OCI-LY1 (cell line): ENCODE data around the gene FAM124A.

Experiments used
- H2AFZ ChIP-seq: fragments of 200-600 bp; sonication (generic), shearing (Covaris generic); 2 replicates; pipeline ENCODE4 v1.6.0; 2014; ENCODE audit warnings: antibody characterized with exemption, mild to moderate bottlenecking, low read length
- H3F3A ChIP-seq: fragments of 200-600 bp; sonication (generic), shearing (Covaris generic); 2 replicates; pipeline ENCODE4 v1.6.0; 2014; ENCODE audit warnings: mild to moderate bottlenecking, antibody characterized with exemption, low read length, moderate library complexity; ENCODE audit not compliant: insufficient read depth
- H3K27ac ChIP-seq: fragments of 200-600 bp; sonication (generic); 2 replicates; pipeline ENCODE4 v1.5.1; 2014; ENCODE audit warnings: low read length, mixed run types, mild to moderate bottlenecking, low read depth; ENCODE audit not compliant: poor library complexity, severe bottlenecking
- H3K27me3 ChIP-seq: fragments of 200-600 bp; sonication (generic); 2 replicates; pipeline ENCODE4 v1.6.0; 2014; ENCODE audit warnings: antibody characterized with exemption, mild to moderate bottlenecking, low read length, moderate library complexity; ENCODE audit not compliant: insufficient read depth
- H3K36me3 ChIP-seq: fragments of 200-600 bp; sonication (generic); 2 replicates; pipeline ENCODE4 v1.6.1; 2014; ENCODE audit warnings: mild to moderate bottlenecking, antibody characterized with exemption, low read length, moderate library complexity, mixed read lengths; ENCODE audit not compliant: insufficient read depth
- H3K4me1 ChIP-seq: fragments of 200-600 bp; sonication (generic); 2 replicates; pipeline ENCODE4 v1.5.1; 2014; ENCODE audit warnings: mild to moderate bottlenecking, low read length, moderate library complexity; ENCODE audit not compliant: insufficient read depth, severe bottlenecking
- H3K4me2 ChIP-seq: fragments of 200-600 bp; sonication (generic), shearing (Covaris generic); 2 replicates; pipeline ENCODE4 v1.6.1; 2014; ENCODE audit warnings: low read length
- H3K4me3 ChIP-seq: fragments of 200-600 bp; sonication (generic); 2 replicates; pipeline ENCODE4 v1.5.1; 2014; ENCODE audit warnings: low read length, low read depth, mild to moderate bottlenecking, mixed read lengths; ENCODE audit not compliant: poor library complexity, severe bottlenecking
- H3K79me2 ChIP-seq: fragments of 200-600 bp; shearing (Covaris generic); 2 replicates; pipeline ENCODE4 v1.6.1; 2016; ENCODE audit warnings: mixed run types, low read length, mixed read lengths; ENCODE audit not compliant: insufficient read depth
- H3K9ac ChIP-seq: fragments of 200-600 bp; sonication (generic), shearing (Covaris generic); 2 replicates; pipeline ENCODE4 v1.6.1; 2014; ENCODE audit warnings: mild to moderate bottlenecking, low read length, mixed read lengths
- H3K9me2 ChIP-seq: fragments of 200-600 bp; sonication (generic), shearing (Covaris generic); 2 replicates; pipeline ENCODE4 v1.6.1; 2014; ENCODE audit warnings: low read depth, mild to moderate bottlenecking, low read length, mixed read lengths
- H3K9me3 ChIP-seq: fragments of 200-600 bp; shearing (Covaris generic); 2 replicates; pipeline ENCODE4 v1.6.1; 2014; ENCODE audit warnings: low read length, mixed read lengths
- H4K20me1 ChIP-seq: fragments of 200-600 bp; sonication (generic), shearing (Covaris generic); 2 replicates; pipeline ENCODE4 v1.6.0; 2016; ENCODE audit warnings: mild to moderate bottlenecking, low read length; ENCODE audit not compliant: insufficient read depth
- CTCF ChIP-seq: fragments of 200-600 bp; sonication (generic), shearing (Covaris generic); IDR thresholded peaks from 2 replicates; pipeline ENCODE4 v1.5.1; 2017; ENCODE audit warnings: mild to moderate bottlenecking, antibody characterized with exemption, low read length, moderate library complexity, mixed read lengths
- EZH2 ChIP-seq: fragments of 200-600 bp; sonication (generic), shearing (Covaris generic); IDR thresholded peaks from 2 replicates; pipeline ENCODE4 v1.8.0; 2017; ENCODE audit warnings: borderline replicate concordance, mixed run types, mild to moderate bottlenecking, antibody characterized with exemption, low read length, moderate library complexity, mixed read lengths

The FAM124A gene

GRCh38 chr13:51246418-51247277 is 24.4 kb downstream of the FAM124A start:
- Histone ChIP-seq H3K9ac (no peak overlapping the region), H3K79me2 (no peaks in the 10 kb centered on the region), H4K20me1 (no peaks in the 10 kb centered on the region), H3K4me1 (no peaks in the 10 kb centered on the region), H3K27me3 (no peaks in the 10 kb centered on the region; the same call in 1 of the 2 replicates), H3K4me2 (no peak overlapping the region), H3K9me2 (no peaks in the 10 kb centered on the region), H3K36me3 (no peaks in the 10 kb centered on the region), H2AFZ (no peak overlapping the region), H3K9me3 (no peaks in the 10 kb centered on the region), H3K27ac (no peak overlapping the region), H3F3A (no peaks in the 10 kb centered on the region), H3K4me3 (no peak overlapping the region)
- TF ChIP-seq CTCF: no peak
- no peak for TF ChIP-seq EZH2

- Histone ChIP-seq H4K20me1 (no peaks in the 10 kb centered on the region), H3K27ac (no peak overlapping the region), H3K79me2 (no peaks in the 10 kb centered on the region), H3K36me3 (no peaks in the 10 kb centered on the region), H2AFZ (no peak overlapping the region), H3K27me3 (no peaks in the 10 kb centered on the region; the same call in 1 of the 2 replicates), H3F3A (no peaks in the 10 kb centered on the region), H3K4me2 (no peak overlapping the region), H3K9ac (no peak overlapping the region), H3K9me3 (no peaks in the 10 kb centered on the region), H3K4me1 (no peaks in the 10 kb centered on the region), H3K4me3 (no peak overlapping the region), H3K9me2 (no peaks in the 10 kb centered on the region)
- TF ChIP-seq CTCF (no peak), EZH2 (no peak)
These were observed 27.1 kb downstream of the FAM124A start for GRCh38 chr13:51249255-51249654.

- Histone ChIP-seq H3K9ac (no peak overlapping the region), H4K20me1 (no peaks in the 10 kb centered on the region), H3K36me3 (no peaks in the 10 kb centered on the region), H3K4me1 (no peaks in the 10 kb centered on the region), H3K4me2 (no peak overlapping the region), H2AFZ (no peak overlapping the region), H3F3A (no peaks in the 10 kb centered on the region), H3K4me3 (no peak overlapping the region), H3K9me3 (no peaks in the 10 kb centered on the region), H3K27me3 (no peaks in the 10 kb centered on the region), H3K9me2 (no peaks in the 10 kb centered on the region), H3K79me2 (no peaks in the 10 kb centered on the region), H3K27ac (no peak overlapping the region)
- TF ChIP-seq CTCF (peak; percentile 64), EZH2 (no peak)
These were observed 27.9 kb downstream of the FAM124A start for GRCh38 chr13:51249770-51250741.
